LNCAP (cell line): ENCODE results near the gene PPP2R5B.

Experiments used
- CTCF ChIP-seq: fragments of 450-650 bp; IDR thresholded peaks from 2 replicates; pipeline ENCODE4 v1.5.1; 2017; ENCODE audit warnings: mild to moderate bottlenecking

PPP2R5B gene

DNA sequence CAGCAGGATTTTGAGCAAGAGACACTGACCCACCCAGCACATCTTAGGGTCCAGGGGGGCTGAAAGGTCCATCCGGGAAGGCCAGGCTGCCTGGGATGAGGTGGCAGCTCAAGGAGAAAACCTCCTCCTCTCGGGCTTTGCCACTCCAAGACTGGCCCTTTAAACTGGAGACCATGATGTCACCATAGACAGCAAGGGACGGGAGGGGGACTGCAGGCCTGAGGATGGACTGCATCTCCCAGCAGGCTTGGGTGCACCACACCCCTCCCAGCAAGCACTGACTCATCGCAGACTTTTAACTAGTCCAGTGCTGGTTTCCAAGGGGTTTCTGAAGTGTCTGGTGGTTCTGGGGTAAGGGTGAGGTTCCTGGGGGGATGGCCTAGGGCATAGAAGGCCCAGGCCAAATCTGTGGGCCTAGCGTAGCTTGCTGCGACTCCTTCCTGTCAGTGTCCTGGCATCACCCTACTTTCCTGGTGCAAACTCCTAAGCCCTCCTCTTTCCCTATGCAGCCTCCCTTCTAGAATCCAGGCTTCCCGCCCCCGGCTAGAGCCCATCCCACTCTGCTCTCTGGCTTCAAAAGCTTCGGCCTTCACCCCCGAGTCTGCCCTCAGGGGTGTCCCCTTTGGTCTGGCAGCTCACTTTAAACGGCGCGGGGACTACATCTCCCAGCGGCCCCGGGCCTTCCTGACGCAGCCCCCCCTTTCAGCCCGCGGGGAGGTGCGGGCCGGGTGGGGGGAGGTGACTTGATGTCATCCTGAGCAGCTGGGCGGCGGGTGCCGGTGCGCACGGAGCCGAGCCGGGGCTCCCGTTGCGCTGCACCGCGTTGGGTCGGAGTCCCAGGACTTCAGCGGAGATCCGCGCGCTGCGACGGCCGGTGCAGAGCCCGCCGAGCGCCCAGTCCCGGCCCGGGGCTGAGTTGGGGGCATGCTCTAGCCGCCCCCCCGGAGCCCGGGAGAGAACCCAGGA lies at the start of gene PPP2R5B:
Gene PPP2R5B, plus strand, starts transcription at position 746 of the 966 bp plus-strand sequence. CDS start 1,046 bp downstream, outside the sequence.
- TF ChIP-seq CTCF = no peak

DNA sequence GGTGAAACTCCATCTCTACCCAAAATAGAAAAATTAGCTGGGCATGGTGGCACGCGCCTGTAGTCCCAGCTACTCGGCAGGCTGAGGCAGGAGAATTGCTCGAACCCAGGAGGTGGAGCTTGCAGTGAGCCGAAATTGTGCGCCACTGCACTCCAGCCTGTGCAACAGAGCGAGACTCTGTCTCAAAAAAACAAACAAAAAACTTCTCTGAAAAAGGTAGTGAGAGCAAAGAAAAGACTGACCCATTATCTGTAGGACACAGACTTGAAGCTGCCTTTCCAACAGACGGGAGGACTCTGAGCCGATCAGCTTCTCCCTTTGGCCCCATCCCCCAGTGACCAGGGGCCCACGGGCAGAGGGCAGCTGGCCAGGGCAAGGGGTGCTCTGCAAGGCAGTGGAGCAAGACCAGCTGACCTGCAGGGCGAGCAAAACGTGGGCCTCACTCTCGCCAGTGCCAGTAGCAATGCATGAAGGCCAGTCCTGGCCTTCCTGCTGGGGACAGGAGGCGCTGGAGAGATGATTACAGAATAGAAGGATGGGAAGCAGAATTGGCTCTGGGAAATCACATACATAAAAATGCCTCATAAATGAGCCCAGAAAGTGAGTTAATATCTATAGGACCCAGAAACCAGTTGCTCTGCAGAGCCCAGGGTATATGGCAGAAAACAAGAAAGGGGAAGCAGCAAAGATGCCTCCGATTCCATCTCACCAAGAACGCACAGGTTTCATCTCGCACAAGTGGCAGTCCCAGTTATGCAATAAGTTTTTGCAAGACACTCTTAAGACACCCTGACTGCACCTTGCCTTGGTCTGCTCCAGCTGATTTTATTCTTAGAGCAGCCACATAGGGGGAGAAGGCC lies 48.9 kb upstream of the PPP2R5B start:
- TF ChIP-seq CTCF = no peak

GRCh38 chr11:64876229-64876750 lies 48.2 kb upstream of the PPP2R5B start:
- TF ChIP-seq CTCF = no peak

DNA sequence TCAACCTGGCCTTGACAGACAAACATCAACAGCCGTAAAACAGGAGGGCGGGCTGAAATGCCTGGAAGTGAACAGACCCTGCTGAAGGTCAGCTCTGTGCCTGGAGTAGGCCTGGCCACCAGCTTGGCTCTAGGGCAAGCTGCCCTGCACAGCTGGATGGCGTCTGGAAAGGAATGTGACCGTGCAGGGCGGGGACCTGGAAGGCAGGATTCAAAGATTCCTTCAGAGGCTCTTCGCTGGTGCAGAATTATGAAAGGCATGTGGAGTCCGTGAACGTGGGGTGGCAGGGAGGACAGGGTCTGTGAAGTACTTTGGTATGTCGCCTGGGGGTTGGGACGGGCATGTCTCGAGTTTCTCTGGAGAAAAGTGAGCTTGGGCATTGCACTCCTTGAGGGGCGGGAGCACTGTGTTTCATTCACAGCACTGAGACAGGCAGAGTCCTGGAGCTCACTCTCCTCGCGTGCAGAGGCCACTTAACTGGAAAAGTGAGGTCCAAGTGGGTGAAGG lies 47.6 kb upstream of the PPP2R5B start:
- no peak for TF ChIP-seq CTCF

- TF ChIP-seq CTCF = no peak
Measured at GRCh38 chr11:64877390-64878222, 46.9 kb upstream of the PPP2R5B start.

DNA sequence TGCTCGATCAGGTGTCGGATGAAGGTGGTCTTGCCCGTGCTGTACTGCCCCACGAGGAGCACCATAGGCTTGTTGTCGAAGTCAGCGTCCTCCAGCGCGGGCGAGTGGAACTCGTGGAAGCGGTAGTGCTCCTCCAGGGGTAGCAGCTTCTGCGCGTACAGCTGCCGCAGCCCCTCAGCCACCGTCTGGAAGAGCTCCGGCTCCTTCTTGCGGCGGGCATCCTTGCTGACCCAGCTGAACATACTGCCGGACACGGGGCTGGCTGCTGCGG lies 46.3 kb upstream of the PPP2R5B start:
- no peak for TF ChIP-seq CTCF
